Measurements from ENCODE around the gene ADGRA1.

Gene ADGRA1

GRCh38 chr10:133056651-133057178 lies 31.0 kb upstream of the ADGRA1 start:
- H3K36me3 ChIP-seq: no peaks in the 10 kb centered on the region
- peaks cover 0 to 56% of the 10 kb centered on the region in 2 donors for H3K27me3 ChIP-seq
- H3K4me3 ChIP-seq: no peak overlapping the region
- H3K27ac ChIP-seq: no peak overlapping the region
- intact Hi-C loops (cut with DNase I; ENCODE audit: low total_unique reads): no loop called here
- TF ChIP-seq, protein P1, sequence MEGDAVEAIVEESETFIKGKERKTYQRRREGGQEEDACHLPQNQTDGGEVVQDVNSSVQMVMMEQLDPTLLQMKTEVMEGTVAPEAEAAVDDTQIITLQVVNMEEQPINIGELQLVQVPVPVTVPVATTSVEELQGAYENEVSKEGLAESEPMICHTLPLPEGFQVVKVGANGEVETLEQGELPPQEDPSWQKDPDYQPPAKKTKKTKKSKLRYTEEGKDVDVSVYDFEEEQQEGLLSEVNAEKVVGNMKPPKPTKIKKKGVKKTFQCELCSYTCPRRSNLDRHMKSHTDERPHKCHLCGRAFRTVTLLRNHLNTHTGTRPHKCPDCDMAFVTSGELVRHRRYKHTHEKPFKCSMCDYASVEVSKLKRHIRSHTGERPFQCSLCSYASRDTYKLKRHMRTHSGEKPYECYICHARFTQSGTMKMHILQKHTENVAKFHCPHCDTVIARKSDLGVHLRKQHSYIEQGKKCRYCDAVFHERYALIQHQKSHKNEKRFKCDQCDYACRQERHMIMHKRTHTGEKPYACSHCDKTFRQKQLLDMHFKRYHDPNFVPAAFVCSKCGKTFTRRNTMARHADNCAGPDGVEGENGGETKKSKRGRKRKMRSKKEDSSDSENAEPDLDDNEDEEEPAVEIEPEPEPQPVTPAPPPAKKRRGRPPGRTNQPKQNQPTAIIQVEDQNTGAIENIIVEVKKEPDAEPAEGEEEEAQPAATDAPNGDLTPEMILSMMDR (IDR thresholded peaks at IDR 0.05): no peak
- H3K4me1 ChIP-seq: no peaks in the 10 kb centered on the region
- DNase-seq: no peak
- no peaks in the 10 kb centered on the region for H3K9me3 ChIP-seq

DNA sequence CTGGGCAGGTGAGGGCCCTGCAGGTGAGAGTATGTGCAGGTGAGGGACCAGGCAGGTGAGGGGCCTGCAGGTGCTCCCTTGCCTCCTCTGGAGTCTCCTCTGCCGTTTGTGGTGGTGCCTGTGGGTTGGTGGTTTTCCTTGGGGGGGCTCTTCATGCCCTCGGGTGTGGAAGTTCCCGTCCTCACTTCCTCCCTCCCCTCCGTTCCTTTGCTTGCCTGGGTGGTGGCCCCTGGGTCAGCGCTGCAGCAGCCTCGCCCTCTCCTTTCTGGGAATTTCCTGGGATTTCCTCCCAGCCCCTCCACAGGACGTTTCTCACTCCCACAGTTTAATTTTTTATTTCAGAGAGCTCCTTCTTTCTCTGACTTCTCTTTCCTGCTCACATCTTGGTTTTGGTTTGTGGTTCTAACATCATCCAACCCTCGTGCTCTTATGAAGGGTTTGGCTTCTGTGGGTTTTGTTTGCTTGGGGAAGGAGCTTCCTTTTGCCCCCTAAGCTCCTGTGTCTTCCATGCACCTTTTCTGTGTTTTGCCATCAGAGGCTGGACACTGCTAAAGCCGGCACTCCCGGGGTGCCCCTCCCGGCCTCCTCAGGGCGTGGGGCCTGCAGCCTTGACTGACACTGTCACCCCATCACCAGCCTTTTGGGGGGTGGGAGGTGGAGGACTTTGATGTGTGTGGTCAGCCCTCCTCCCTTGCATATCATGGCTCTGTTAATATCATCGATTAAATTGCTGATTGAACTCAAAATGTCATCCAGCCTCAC lies 29.2 kb upstream of the ADGRA1 start:
- no peak for DNase-seq
- no peaks in the 10 kb centered on the region for H3K36me3 ChIP-seq
- H3K9me3 ChIP-seq: no peaks in the 10 kb centered on the region
- intact Hi-C loops (cut with DNase I; ENCODE audit: low total_unique reads): no loop called here
- peaks cover 0 to 44% of the 10 kb centered on the region in 2 donors for H3K27me3 ChIP-seq
- TF ChIP-seq, protein P1 (IDR thresholded peaks at IDR 0.05): no peak
- no peak overlapping the region for H3K4me3 ChIP-seq
- no peaks in the 10 kb centered on the region for H3K4me1 ChIP-seq
- H3K27ac ChIP-seq: no peak overlapping the region

DNA sequence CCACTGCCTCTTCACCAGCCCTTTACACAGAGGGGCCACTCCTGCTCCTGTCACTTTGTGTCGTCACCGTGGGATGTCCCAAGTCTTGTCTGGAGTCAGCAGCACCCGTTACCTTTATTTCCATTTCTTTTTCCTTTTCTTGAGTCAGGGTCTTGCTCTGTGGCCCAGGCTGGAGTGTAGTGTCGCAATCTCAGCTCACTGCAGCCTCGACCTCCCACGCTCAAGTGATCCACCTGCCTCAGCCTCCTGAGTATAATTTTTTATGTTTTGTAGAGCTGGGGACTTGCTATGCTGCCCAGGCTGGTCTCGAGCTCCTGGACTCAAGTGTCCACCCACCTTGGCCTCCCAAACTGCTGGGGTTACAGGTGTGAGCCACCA lies 28.6 kb upstream of the ADGRA1 start:
- no peaks in the 10 kb centered on the region for H3K4me1 ChIP-seq
- no peaks in the 10 kb centered on the region for H3K9me3 ChIP-seq
- H3K4me3 ChIP-seq: no peak overlapping the region
- H3K27me3 ChIP-seq: peaks cover 0 to 42% of the 10 kb centered on the region in 2 donors
- no peak for DNase-seq
- TF ChIP-seq, protein P1 (IDR thresholded peaks at IDR 0.05): no peak
- H3K27ac ChIP-seq: no peak overlapping the region
- intact Hi-C loops (cut with DNase I; ENCODE audit: low total_unique reads): no loop called here
- no peaks in the 10 kb centered on the region for H3K36me3 ChIP-seq

- no peaks in the 10 kb centered on the region for H3K4me1 ChIP-seq
- intact Hi-C loops (cut with DNase I; ENCODE audit: low total_unique reads): no loop called here
- TF ChIP-seq, protein P1 (IDR thresholded peaks at IDR 0.05): no peak
- no peak overlapping the region for H3K4me3 ChIP-seq
- peaks cover 0 to 38% of the 10 kb centered on the region in 2 donors for H3K27me3 ChIP-seq
- H3K36me3 ChIP-seq: no peaks in the 10 kb centered on the region
- no peaks in the 10 kb centered on the region for H3K9me3 ChIP-seq
- DNase-seq: no peak
- no peak overlapping the region for H3K27ac ChIP-seq
These were observed 28.2 kb upstream of the ADGRA1 start for GRCh38 chr10:133059571-133059970.

GRCh38 chr10:133060022-133060421 lies 27.7 kb upstream of the ADGRA1 start:
- no peak overlapping the region for H3K27ac ChIP-seq
- DNase-seq: no peak
- no peaks in the 10 kb centered on the region for H3K9me3 ChIP-seq
- H3K27me3 ChIP-seq: peaks cover 0 to 37% of the 10 kb centered on the region in 2 donors
- H3K36me3 ChIP-seq: no peaks in the 10 kb centered on the region
- TF ChIP-seq, protein P1 (IDR thresholded peaks at IDR 0.05): no peak
- intact Hi-C loops (cut with DNase I; ENCODE audit: low total_unique reads): no loop called here
- no peak overlapping the region for H3K4me3 ChIP-seq
- H3K4me1 ChIP-seq: no peaks in the 10 kb centered on the region

Measured in tibial artery (tissue), 4 donors.